BLaER1 treated with 17β-estradiol and CSF1 and Interleukin-3, amounts not matched to agents 10 nM and 100 nM (cell line): Measurements from ENCODE around the gene AK3.

ENCODE experiments used
- H3K27ac ChIP-seq, 11 experiments: shearing (Covaris generic); formaldehyde crosslinking; 2 replicates each; pipeline ENCODE4 v1.8.1; 2022
- H3K27me3 ChIP-seq, 11 experiments: shearing (Covaris generic); formaldehyde crosslinking; 2 replicates each; pipeline ENCODE4 v1.8.1; 2022
- H3K36me3 ChIP-seq, 11 experiments: shearing (Covaris generic); formaldehyde crosslinking; 2 replicates each; pipeline ENCODE4 v1.8.1; 2022
- H3K4me1 ChIP-seq, 10 experiments: shearing (Covaris generic); formaldehyde crosslinking; 2 replicates each; pipeline ENCODE4 v1.8.1; 2022
- H3K4me2 ChIP-seq, 11 experiments: shearing (Covaris generic); formaldehyde crosslinking; 2 replicates each; pipeline ENCODE4 v1.8.1; 2022
- H3K4me3 ChIP-seq, 10 experiments: shearing (Covaris generic); formaldehyde crosslinking; 2 replicates each; pipeline ENCODE4 v1.8.1; 2022
- H3K9ac ChIP-seq, 11 experiments: shearing (Covaris generic); formaldehyde crosslinking; 2 replicates each; pipeline ENCODE4 v1.8.1; 2022
- H3K9me3 ChIP-seq, 11 experiments: shearing (Covaris generic); formaldehyde crosslinking; replicated peaks in 1 of 11; 2 replicates each; pipeline ENCODE4 v1.8.1; 2022
- H4K20me1 ChIP-seq, 11 experiments: shearing (Covaris generic); formaldehyde crosslinking; 2 replicates each; pipeline ENCODE4 v1.8.1; 2022
- Cebpa-rat ChIP-seq, 11 experiments: shearing (Covaris generic); IDR thresholded peaks; 2 replicates each; pipeline ENCODE4 v1.8.1; 2022

The AK3 gene

GRCh38 chr9:4701526-4701925 is 39.5 kb downstream of the AK3 start:
- Histone ChIP-seq H3K27me3 (no peaks in the 10 kb centered on the region), H3K4me3 (no peak overlapping the region), H4K20me1 (no peaks in the 10 kb centered on the region), H3K9ac (no peak overlapping the region), H3K4me1 (no peaks in the 10 kb centered on the region), H3K4me2 (no peak overlapping the region), H3K36me3 (peaks cover 64 to 100% (median 94%) of the 10 kb centered on the region in 11 experiments; a peak in 21 of 22 replicates), H3K27ac (no peak overlapping the region), H3K9me3 (no peaks in the 10 kb centered on the region)
- TF ChIP-seq Cebpa-rat (IDR thresholded peaks at IDR 0.05), result no peak

DNA sequence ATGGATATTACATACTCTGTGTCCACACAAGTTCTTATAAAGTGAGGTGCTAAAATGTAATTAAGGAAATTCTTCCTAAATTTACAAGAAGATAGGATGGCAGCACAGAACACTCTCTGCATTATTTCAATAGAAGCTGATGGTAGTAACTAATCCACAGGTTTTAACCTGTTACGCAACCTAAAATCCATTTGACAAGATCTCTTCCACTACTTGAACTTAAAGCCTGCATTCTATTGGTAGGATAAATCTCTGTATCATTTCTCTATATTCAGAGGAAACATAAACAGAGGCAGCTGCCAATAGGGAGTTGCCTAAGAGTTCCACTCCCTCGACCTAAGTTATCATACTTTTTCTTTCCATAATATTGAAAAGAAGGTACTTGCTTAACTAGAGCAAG is 40.1 kb downstream of the AK3 start:
- H3K27me3 ChIP-seq, result no peaks in the 10 kb centered on the region
- peaks cover 63 to 100% (median 95%) of the 10 kb centered on the region in 11 experiments; a peak in 21 of 22 replicates for H3K36me3 ChIP-seq
- peaks cover 0 to 5% (median 0%) of the 10 kb centered on the region in 11 experiments; a peak in 1 of 22 replicates for H4K20me1 ChIP-seq
- H3K27ac ChIP-seq, result no peak overlapping the region
- no peaks in the 10 kb centered on the region for H3K4me1 ChIP-seq
- H3K4me3 ChIP-seq, result no peak overlapping the region
- no peak overlapping the region for H3K4me2 ChIP-seq
- TF ChIP-seq Cebpa-rat (IDR thresholded peaks at IDR 0.05), result peak in 2 of 11 experiments; percentile 26 to 39; a peak in 1 of 22 replicates
- no peaks in the 10 kb centered on the region for H3K9me3 ChIP-seq
- no peak overlapping the region for H3K9ac ChIP-seq

DNA sequence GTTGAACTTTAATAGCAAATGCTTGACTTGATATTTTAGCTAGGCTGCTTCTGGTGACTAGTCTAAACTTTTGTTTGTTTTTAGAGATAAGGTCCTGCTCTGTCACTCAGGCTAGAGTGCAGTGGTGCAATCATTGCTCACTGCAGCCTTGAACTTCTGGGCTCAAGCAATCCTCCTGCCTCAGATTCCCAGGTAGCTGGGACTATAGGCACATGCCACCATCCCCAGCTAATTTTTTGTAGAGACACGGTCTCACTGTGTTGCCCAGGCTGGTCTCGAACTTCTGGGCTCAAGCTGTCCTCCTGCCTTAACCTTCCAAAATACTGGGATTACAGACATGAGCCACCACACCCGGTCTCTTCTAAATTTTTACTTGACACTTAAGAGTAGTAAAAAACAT is 40.9 kb downstream of the AK3 start:
- Histone ChIP-seq H3K36me3 (peaks cover 67 to 100% (median 96%) of the 10 kb centered on the region in 11 experiments), H3K27me3 (no peaks in the 10 kb centered on the region), H3K9ac (no peak overlapping the region), H3K9me3 (no peaks in the 10 kb centered on the region), H3K27ac (no peak overlapping the region), H3K4me3 (no peak overlapping the region), H3K4me1 (no peaks in the 10 kb centered on the region), H3K4me2 (no peak overlapping the region), H4K20me1 (peaks cover 0 to 11% (median 0%) of the 10 kb centered on the region in 11 experiments; a peak in 4 of 22 replicates)
- TF ChIP-seq Cebpa-rat (IDR thresholded peaks at IDR 0.05), result no peak

DNA sequence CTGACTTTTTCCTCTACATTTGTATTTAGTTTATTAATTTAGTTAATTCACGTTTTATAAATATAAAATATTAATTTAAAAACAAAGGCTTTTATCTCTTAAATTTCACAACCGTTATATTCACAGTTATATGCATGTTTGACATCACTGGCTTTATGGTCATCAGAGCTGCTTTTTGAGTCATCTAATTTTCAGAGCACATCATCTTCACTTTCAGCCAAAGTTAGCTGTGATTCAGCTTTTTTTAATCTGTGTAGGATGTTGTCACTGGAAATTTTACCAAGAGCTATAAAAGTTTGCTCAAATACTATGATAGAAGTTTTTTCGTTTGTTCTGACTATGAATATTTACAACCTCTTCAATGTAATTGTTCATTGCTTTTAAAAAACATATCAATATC is 49.2 kb downstream of the AK3 start:
- peaks cover 74 to 99% (median 84%) of the 10 kb centered on the region in 11 experiments for H3K36me3 ChIP-seq
- no peak overlapping the region for H3K9ac ChIP-seq
- no peaks in the 10 kb centered on the region for H3K9me3 ChIP-seq
- no peak for TF ChIP-seq Cebpa-rat (IDR thresholded peaks at IDR 0.05)
- H3K4me2 ChIP-seq, result no peak overlapping the region
- H4K20me1 ChIP-seq, result peaks cover 0 to 23% (median 5%) of the 10 kb centered on the region in 11 experiments; a peak in 6 of 22 replicates
- H3K4me3 ChIP-seq, result no peak overlapping the region
- no peak overlapping the region for H3K27ac ChIP-seq
- no peaks in the 10 kb centered on the region for H3K4me1 ChIP-seq
- no peaks in the 10 kb centered on the region for H3K27me3 ChIP-seq

DNA sequence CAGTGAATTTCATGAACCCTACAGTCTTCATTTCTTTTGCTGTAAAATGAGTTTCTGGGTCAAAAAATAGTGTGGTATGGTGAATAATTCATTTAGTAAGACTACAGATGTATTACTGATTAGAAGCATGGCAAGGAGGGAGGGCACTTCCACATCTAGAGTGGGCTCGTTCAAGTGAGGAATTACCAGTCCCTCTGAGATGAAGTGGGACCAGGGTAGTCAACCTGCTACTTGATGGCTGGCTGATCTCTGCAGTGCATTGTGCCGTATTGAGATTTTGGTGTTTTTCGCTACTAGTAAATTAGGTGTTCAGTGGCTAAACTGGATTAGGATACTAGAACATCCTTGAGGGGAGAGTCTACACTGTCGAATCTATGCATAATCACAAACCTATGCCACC is 50.9 kb downstream of the AK3 start:
- H3K27me3 ChIP-seq, result no peaks in the 10 kb centered on the region
- no peak for TF ChIP-seq Cebpa-rat (IDR thresholded peaks at IDR 0.05)
- no peak overlapping the region for H3K27ac ChIP-seq
- H3K4me1 ChIP-seq, result no peaks in the 10 kb centered on the region
- peaks cover 0 to 18% (median 5%) of the 10 kb centered on the region in 11 experiments; a peak in 7 of 22 replicates for H4K20me1 ChIP-seq
- H3K36me3 ChIP-seq, result peaks cover 74 to 99% (median 85%) of the 10 kb centered on the region in 11 experiments
- H3K4me2 ChIP-seq, result no peak overlapping the region
- no peak overlapping the region for H3K9ac ChIP-seq
- H3K4me3 ChIP-seq, result no peak overlapping the region
- no peaks in the 10 kb centered on the region for H3K9me3 ChIP-seq

DNA sequence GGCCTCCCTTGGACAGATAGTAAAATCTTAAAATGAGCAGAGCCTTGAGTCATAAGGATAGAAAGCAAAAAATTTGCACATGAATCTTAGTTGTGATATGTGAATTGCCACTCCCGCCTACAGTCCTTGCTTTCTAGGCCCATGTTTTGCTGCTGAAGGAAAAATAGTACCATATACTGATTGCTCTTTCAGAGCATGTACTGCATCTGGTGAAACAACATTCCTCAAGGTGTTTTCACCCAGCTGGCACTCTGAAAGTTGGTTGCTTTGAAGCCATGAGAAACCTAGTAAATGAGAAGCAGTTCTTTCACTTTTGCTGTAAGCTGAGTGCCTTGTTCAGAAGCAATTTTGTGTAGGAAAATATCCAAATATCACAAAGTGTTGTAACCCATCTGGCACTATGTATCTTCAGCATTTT is 51.3 kb downstream of the AK3 start:
- no peaks in the 10 kb centered on the region for H3K4me1 ChIP-seq
- no peak for TF ChIP-seq Cebpa-rat (IDR thresholded peaks at IDR 0.05)
- H3K4me2 ChIP-seq, result no peak overlapping the region
- H3K4me3 ChIP-seq, result no peak overlapping the region
- no peak overlapping the region for H3K9ac ChIP-seq
- no peak overlapping the region for H3K27ac ChIP-seq
- no peaks in the 10 kb centered on the region for H3K27me3 ChIP-seq
- H3K9me3 ChIP-seq, result no peaks in the 10 kb centered on the region
- H4K20me1 ChIP-seq, result peaks cover 0 to 20% (median 6%) of the 10 kb centered on the region in 11 experiments; a peak in 8 of 22 replicates
- H3K36me3 ChIP-seq, result peaks cover 74 to 99% (median 85%) of the 10 kb centered on the region in 11 experiments

DNA sequence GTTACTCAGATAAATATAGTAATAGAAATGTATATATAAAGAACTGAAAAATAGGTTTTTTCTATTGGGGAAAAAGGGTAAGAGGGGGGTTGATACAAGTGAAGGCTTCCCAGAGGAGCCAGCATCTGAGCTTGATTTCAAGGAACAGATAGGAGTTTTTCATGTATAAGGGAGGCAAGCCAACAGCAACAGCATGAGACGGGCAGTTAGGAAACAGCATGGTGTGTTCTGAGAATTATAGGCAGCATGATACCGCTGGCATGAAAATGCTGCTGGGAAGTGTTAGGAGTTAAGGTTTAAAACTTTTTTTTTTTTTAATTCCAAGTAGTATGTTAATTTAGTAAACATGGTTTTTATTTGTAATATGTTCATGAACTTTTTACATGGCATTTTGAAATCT is 52.0 kb downstream of the AK3 start:
- Histone ChIP-seq H4K20me1 (peaks cover 0 to 25% (median 6%) of the 10 kb centered on the region in 11 experiments; a peak in 7 of 22 replicates), H3K4me3 (no peak overlapping the region), H3K36me3 (peaks cover 68 to 99% (median 79%) of the 10 kb centered on the region in 11 experiments), H3K9me3 (no peaks in the 10 kb centered on the region), H3K27ac (no peak overlapping the region), H3K4me2 (no peak overlapping the region), H3K4me1 (no peaks in the 10 kb centered on the region), H3K9ac (no peak overlapping the region), H3K27me3 (no peaks in the 10 kb centered on the region)
- TF ChIP-seq Cebpa-rat (IDR thresholded peaks at IDR 0.05), result no peak

GRCh38 chr9:4686584-4686983 is 54.4 kb downstream of the AK3 start:
- no peak for TF ChIP-seq Cebpa-rat (IDR thresholded peaks at IDR 0.05)
- H3K9me3 ChIP-seq, result no peaks in the 10 kb centered on the region
- peaks cover 56 to 83% (median 64%) of the 10 kb centered on the region in 11 experiments for H3K36me3 ChIP-seq
- H3K27me3 ChIP-seq, result no peaks in the 10 kb centered on the region
- no peak overlapping the region for H3K9ac ChIP-seq
- H3K27ac ChIP-seq, result no peak overlapping the region
- no peak overlapping the region for H3K4me3 ChIP-seq
- peaks cover 0 to 7% (median 0%) of the 10 kb centered on the region in 10 experiments; a peak in 6 of 20 replicates for H3K4me1 ChIP-seq
- H4K20me1 ChIP-seq, result peaks cover 0 to 35% (median 10%) of the 10 kb centered on the region in 11 experiments; a peak in 8 of 22 replicates
- no peak overlapping the region for H3K4me2 ChIP-seq

- H3K36me3 ChIP-seq, result peaks cover 51 to 79% (median 59%) of the 10 kb centered on the region in 11 experiments
- H3K4me1 ChIP-seq, result peaks cover 3 to 12% (median 4%) of the 10 kb centered on the region in 10 experiments; a peak in 19 of 20 replicates
- no peak for TF ChIP-seq Cebpa-rat (IDR thresholded peaks at IDR 0.05)
- peaks cover 0 to 39% (median 10%) of the 10 kb centered on the region in 11 experiments; a peak in 8 of 22 replicates for H4K20me1 ChIP-seq
- no peaks in the 10 kb centered on the region for H3K9me3 ChIP-seq
- H3K27me3 ChIP-seq, result no peaks in the 10 kb centered on the region
- H3K4me2 ChIP-seq, result no peak overlapping the region
- H3K27ac ChIP-seq, result no peak overlapping the region
- H3K4me3 ChIP-seq, result no peak overlapping the region
- no peak overlapping the region for H3K9ac ChIP-seq
Measured at GRCh38 chr9:4686112-4686511, 54.9 kb downstream of the AK3 start.

- Histone ChIP-seq H3K9me3 (no peaks in the 10 kb centered on the region), H3K4me3 (no peak overlapping the region), H3K4me2 (no peak overlapping the region), H3K4me1 (peaks cover 12 to 20% (median 15%) of the 10 kb centered on the region in 10 experiments), H3K27me3 (no peaks in the 10 kb centered on the region), H3K36me3 (peaks cover 38 to 66% (median 46%) of the 10 kb centered on the region in 11 experiments), H3K27ac (no peak overlapping the region), H4K20me1 (peaks cover 0 to 40% (median 6%) of the 10 kb centered on the region in 11 experiments; a peak in 8 of 22 replicates), H3K9ac (no peak overlapping the region)
- TF ChIP-seq Cebpa-rat (IDR thresholded peaks at IDR 0.05), result no peak
Measured at GRCh38 chr9:4684820-4685219, 56.2 kb downstream of the AK3 start.
